HL-60 (cell line): ENCODE measurements around the gene SH3RF3.

ENCODE experiments used
- DNase-seq, 2 experiments: peaks; one replicate each; pipeline ENCODE4 v3.0.0-alpha.2; 2010 to 2020; ENCODE audit warnings: low read depth in 1 of 2, low spot score in 1 of 2
- H3K27ac ChIP-seq: fragments of 250-450 bp; sonication (Bioruptor Pico); replicated peaks from 2 replicates; pipeline ENCODE4 v1.5.1; 2020; ENCODE audit warnings: mild to moderate bottlenecking, moderate library complexity
- H3K27me3 ChIP-seq: fragments of 250-450 bp; sonication (Bioruptor Pico); 2 replicates; pipeline ENCODE4 v1.5.1; 2021; ENCODE audit warnings: mild to moderate bottlenecking, moderate library complexity; ENCODE audit not compliant: insufficient read depth, poor library complexity, severe bottlenecking
- H3K4me3 ChIP-seq: replicated peaks from 2 replicates; pipeline ENCODE4 v1.5.1; 2011; ENCODE audit warnings: mild to moderate bottlenecking, control low read depth, low read length; ENCODE audit not compliant: insufficient read depth
- CTCF ChIP-seq: IDR thresholded peaks from one replicate; pipeline ENCODE4 v1.5.1; 2011; ENCODE audit warnings: low read length, control low read depth, inconsistent platforms; ENCODE audit not compliant: insufficient read depth
- GABPA ChIP-seq: IDR thresholded peaks from 2 replicates; pipeline ENCODE4 v1.6.1; 2012; ENCODE audit warnings: low read depth
- POLR2AphosphoS5 ChIP-seq: IDR thresholded peaks from 2 replicates; pipeline ENCODE4 v1.6.1; 2012; ENCODE audit warnings: low read depth
- REST ChIP-seq: IDR thresholded peaks from 2 replicates; pipeline ENCODE4 v1.6.1; 2012; ENCODE audit warnings: low read depth; ENCODE audit not compliant: insufficient replicate concordance
- SPI1 ChIP-seq: IDR thresholded peaks from 2 replicates; pipeline ENCODE4 v1.6.1; 2012; ENCODE audit warnings: low read depth, mild to moderate bottlenecking, borderline replicate concordance

Gene SH3RF3

GRCh38 chr2:109269706-109270504, 140.9 kb downstream of the SH3RF3 start:
- no peak for TF ChIP-seq POLR2AphosphoS5
- TF ChIP-seq SPI1: no peak
- no peak for TF ChIP-seq GABPA
- TF ChIP-seq REST: no peak
- TF ChIP-seq CTCF: no peak
- Histone ChIP-seq H3K4me3 (no peak overlapping the region), H3K27ac (no peak overlapping the region), H3K27me3 (no peaks in the 10 kb centered on the region)
- DNase-seq: no peak

- no peak for DNase-seq
- H3K4me3 ChIP-seq: no peak overlapping the region
- TF ChIP-seq REST: no peak
- H3K27me3 ChIP-seq: no peaks in the 10 kb centered on the region
- H3K27ac ChIP-seq: no peak overlapping the region
Observed at GRCh38 chr2:109270505-109271312, 141.7 kb downstream of the SH3RF3 start.

GRCh38 chr2:109271920-109272319, 142.9 kb downstream of the SH3RF3 start:
- H3K27me3 ChIP-seq: no peaks in the 10 kb centered on the region
- no peak for TF ChIP-seq CTCF
- TF ChIP-seq GABPA: no peak
- TF ChIP-seq REST: no peak
- no peak for TF ChIP-seq SPI1
- no peak for TF ChIP-seq POLR2AphosphoS5
- no peak overlapping the region for H3K27ac ChIP-seq
- no peak for DNase-seq
- no peak overlapping the region for H3K4me3 ChIP-seq
